Osteocyte (in vitro differentiated cells): Measurements from ENCODE around the gene INS. TPM values are rescaled to one million over a fixed set of nuclear protein-coding genes. Genes with fewer than 3 reads are reported as not detected.
A peak's percentile ranks its signal among the peaks of the same experiment; 100 is the strongest.

Source experiments
- DNase-seq: peaks from one replicate; pipeline ENCODE4 v3.0.0; 2021; ENCODE audit warnings: mixed read lengths; ENCODE audit not compliant: unreplicated experiment; ENCODE audit errors: extremely low spot score
- H3K27ac Mint-ChIP-seq: one replicate; pipeline ENCODE4 v1.8.0; 2021; ENCODE audit warnings: mild to moderate bottlenecking, mixed read lengths; ENCODE audit not compliant: unreplicated experiment
- H3K27me3 Mint-ChIP-seq: one replicate; pipeline ENCODE4 v1.8.0; 2021; ENCODE audit warnings: mixed read lengths; ENCODE audit not compliant: unreplicated experiment
- H3K36me3 Mint-ChIP-seq: one replicate; pipeline ENCODE4 v1.8.0; 2021; ENCODE audit warnings: mixed read lengths; ENCODE audit not compliant: unreplicated experiment
- H3K4me1 Mint-ChIP-seq: one replicate; pipeline ENCODE4 v1.8.0; 2021; ENCODE audit warnings: mixed read lengths; ENCODE audit not compliant: unreplicated experiment
- H3K4me3 Mint-ChIP-seq: one replicate; pipeline ENCODE4 v1.8.0; 2021; ENCODE audit warnings: mild to moderate bottlenecking, moderate library complexity, mixed read lengths; ENCODE audit not compliant: unreplicated experiment
- H3K9me3 Mint-ChIP-seq: one replicate; pipeline ENCODE4 v1.8.0; 2021; ENCODE audit warnings: mixed read lengths; ENCODE audit not compliant: unreplicated experiment
- total RNA-seq: library from RNA; stranded (reverse); gene quantifications from 2 replicates; pipeline ENCODE4 v1.2.1, GENCODE V29; 2021
- TF ChIP-seq, protein P1 (sequence below): fragments of 200-600 bp; sonication (generic); IDR thresholded peaks from 2 replicates; pipeline ENCODE4 v1.5.0; 2021; ENCODE audit warnings: antibody characterized with exemption, mild to moderate bottlenecking, moderate library complexity

The INS gene
- total RNA-seq, 1 donor from 2014 or later, result not detected

GRCh38 chr11:2208691-2209369, 47.8 kb upstream of the INS start:
- H3K4me3 Mint-ChIP-seq, result no peak overlapping the region

DNA sequence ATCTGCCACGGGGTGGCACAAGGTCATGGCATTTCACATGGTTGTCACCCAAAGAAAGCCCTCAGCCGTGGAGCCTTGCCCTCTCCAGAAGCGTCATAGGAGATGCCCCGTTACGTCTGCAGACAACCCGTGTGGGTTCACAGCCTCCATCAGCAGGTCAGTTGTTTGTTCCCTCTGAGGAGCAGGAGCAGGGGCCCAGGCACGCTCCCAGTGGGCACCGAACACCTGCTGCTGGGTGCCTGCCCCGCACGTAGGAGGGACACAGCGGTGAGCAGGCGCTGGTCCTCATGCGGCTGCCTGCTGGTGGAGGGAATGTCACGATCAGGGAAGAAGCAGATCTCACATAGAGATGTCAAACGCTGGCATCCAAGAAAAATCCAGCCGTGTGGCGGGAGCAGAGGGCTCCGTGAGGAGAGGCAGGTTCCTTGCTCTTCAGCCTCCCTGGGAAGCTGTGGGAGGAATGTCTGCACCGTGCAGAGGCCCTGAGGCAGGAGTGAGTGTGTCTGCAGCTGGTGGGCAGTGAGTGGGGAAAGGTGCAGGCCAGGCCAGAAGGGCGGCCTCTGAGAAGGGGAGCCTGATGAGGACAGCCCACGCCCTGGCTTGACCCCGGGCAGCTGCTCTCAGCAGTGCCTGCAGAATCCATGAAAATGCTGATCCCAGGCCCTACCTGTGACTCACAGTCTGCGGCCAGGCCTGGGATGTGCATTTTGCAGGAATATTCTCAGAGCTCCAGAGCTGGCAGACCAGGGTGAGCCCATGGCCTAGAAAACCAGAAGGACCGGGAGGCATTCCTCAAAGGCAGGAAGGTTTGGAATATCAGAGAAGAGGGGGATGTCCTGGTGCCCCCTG, 47.0 kb upstream of the INS start:
- DNase-seq, result peak; percentile 75
- H3K4me3 Mint-ChIP-seq, result no peak overlapping the region
- TF ChIP-seq, protein P1, sequence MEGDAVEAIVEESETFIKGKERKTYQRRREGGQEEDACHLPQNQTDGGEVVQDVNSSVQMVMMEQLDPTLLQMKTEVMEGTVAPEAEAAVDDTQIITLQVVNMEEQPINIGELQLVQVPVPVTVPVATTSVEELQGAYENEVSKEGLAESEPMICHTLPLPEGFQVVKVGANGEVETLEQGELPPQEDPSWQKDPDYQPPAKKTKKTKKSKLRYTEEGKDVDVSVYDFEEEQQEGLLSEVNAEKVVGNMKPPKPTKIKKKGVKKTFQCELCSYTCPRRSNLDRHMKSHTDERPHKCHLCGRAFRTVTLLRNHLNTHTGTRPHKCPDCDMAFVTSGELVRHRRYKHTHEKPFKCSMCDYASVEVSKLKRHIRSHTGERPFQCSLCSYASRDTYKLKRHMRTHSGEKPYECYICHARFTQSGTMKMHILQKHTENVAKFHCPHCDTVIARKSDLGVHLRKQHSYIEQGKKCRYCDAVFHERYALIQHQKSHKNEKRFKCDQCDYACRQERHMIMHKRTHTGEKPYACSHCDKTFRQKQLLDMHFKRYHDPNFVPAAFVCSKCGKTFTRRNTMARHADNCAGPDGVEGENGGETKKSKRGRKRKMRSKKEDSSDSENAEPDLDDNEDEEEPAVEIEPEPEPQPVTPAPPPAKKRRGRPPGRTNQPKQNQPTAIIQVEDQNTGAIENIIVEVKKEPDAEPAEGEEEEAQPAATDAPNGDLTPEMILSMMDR, result no peak
- peaks cover 3% of the 10 kb centered on the region for H3K4me1 Mint-ChIP-seq
- H3K27ac Mint-ChIP-seq, result no peak overlapping the region
- peaks cover 14% of the 10 kb centered on the region for H3K27me3 Mint-ChIP-seq
- no peaks in the 10 kb centered on the region for H3K9me3 Mint-ChIP-seq
- H3K36me3 Mint-ChIP-seq, result no peaks in the 10 kb centered on the region

More at GRCh38 chr11:2208691-2209369, 47.8 kb upstream of the INS start:
- peaks cover 20% of the 10 kb centered on the region for H3K27me3 Mint-ChIP-seq
- TF ChIP-seq, protein P1, result no peak
- H3K4me1 Mint-ChIP-seq, result peaks cover 10% of the 10 kb centered on the region
- H3K27ac Mint-ChIP-seq, result no peak overlapping the region
- peak; percentile 84 for DNase-seq
- H3K36me3 Mint-ChIP-seq, result no peaks in the 10 kb centered on the region
- no peaks in the 10 kb centered on the region for H3K9me3 Mint-ChIP-seq

DNA sequence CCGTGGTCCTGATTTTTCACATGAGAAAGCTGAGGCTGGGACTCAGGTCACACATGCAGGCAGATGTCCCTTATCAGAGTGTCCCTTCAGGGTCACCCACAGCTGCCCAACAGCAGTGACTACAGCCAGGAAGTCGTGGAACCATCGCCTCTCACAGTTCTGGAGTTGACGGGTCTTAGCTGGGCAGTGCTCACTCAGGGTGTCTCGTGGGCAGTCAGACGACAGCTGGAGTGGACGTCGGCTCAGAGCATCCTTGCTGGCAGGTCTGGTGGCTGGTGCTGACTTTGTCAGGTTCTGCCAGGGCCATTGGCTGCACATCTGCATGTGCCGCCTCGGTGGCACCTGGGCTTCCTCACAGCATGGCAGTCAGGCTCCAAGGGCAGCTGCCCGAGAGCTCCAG, 46.2 kb upstream of the INS start:
- peak; percentile 77 for DNase-seq
- no peaks in the 10 kb centered on the region for H3K36me3 Mint-ChIP-seq
- peaks cover 11% of the 10 kb centered on the region for H3K27me3 Mint-ChIP-seq
- no peak overlapping the region for H3K27ac Mint-ChIP-seq
- peaks cover 1% of the 10 kb centered on the region for H3K4me1 Mint-ChIP-seq
- no peaks in the 10 kb centered on the region for H3K9me3 Mint-ChIP-seq
- H3K4me3 Mint-ChIP-seq, result no peak overlapping the region
- TF ChIP-seq, protein P1, result no peak

DNA sequence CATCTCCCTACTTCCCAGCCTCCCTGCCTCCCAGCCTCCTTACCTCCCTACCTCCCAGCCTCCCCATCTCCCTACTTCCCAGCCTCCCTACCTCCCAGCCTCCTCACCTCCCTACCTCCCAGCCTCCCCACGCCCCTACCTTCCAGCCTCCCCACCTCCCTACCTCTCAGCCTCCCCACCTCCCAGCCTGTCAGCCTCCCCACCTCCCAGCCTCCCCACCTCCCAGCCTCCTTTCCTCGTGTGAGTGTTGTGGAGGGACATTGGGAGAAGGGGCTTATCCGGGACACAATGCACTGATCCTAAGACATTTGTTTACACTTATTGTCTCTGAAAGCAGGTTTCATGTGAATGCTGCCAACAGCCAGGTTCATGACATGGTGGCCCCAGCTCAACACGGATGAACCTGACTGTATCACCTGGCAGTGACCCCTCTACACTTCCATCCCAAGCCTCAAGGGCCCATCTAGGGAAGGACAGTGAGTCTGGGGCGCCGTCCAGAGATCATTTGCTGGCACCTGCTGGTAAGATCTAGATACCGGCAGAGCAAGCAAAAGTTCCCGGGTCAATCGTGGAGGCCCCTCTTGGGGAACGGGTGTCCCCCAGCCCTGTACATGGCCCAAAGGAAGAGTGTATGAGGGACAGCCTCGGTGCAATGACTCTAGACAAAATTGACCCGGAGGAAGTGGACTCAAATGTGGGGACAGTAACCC, 45.1 kb upstream of the INS start:
- Mint-ChIP-seq H3K4me1 (peaks cover under 1% of the 10 kb centered on the region), H3K9me3 (no peaks in the 10 kb centered on the region), H3K27ac (no peak overlapping the region), H3K36me3 (no peaks in the 10 kb centered on the region), H3K4me3 (no peak overlapping the region), H3K27me3 (peaks cover 15% of the 10 kb centered on the region)
- TF ChIP-seq, protein P1, result no peak
- DNase-seq, result peak; percentile 68
